Esophagus muscularis mucosa (tissue), 4 donors: ENCODE data around the gene LRRC3.

ENCODE experiments used
- CTCF ChIP-seq, 3 experiments: fragments of 200-600 bp in 2 of 3; fragments of 450-650 bp in 1 of 3; sonication (generic) in 2 of 3; IDR thresholded peaks; one replicate each; pipeline ENCODE4 v1.5.1; 2017 to 2019; ENCODE audit warnings: antibody characterized with exemption in 3 of 3, mild to moderate bottlenecking in 2 of 3, moderate library complexity in 1 of 3
- EP300 ChIP-seq: sonication (generic); formaldehyde crosslinking; IDR thresholded peaks from one replicate; pipeline ENCODE4 v1.6.1; 2017; ENCODE audit warnings: antibody characterized with exemption
- POLR2A ChIP-seq: fragments of 450-650 bp; IDR thresholded peaks from one replicate; pipeline ENCODE4 v1.6.1; 2017; ENCODE audit warnings: antibody characterized with exemption, moderate library complexity, mild to moderate bottlenecking, low read depth
- POLR2AphosphoS5 ChIP-seq, 2 donors: sonication (generic); formaldehyde crosslinking; IDR thresholded peaks; one replicate each; pipeline ENCODE4 v1.6.1; 2017; ENCODE audit warnings: antibody characterized with exemption in 2 of 2

GRCh38 chr21:44420416-44421205 lies 34.7 kb upstream of the LRRC3 start:
- TF ChIP-seq CTCF (IDR thresholded peaks at IDR 0.05) (no peak), POLR2A (no peak), EP300 (no peak), POLR2AphosphoS5 (IDR thresholded peaks at IDR 0.05) (no peak)
